ENCODE measurements around the gene PRKCA. TPM values are rescaled to one million over a fixed set of nuclear protein-coding genes. Genes with fewer than 3 reads are reported as not detected.

PRKCA gene
- total RNA-seq, 1 donor: 60.5 TPM

- no peak for DNase-seq (ENCODE audit: low read depth)
- no peak for TF ChIP-seq CTCF (IDR thresholded peaks at IDR 0.05; ENCODE audit: insufficient read depth, low read depth, low read length)
Measured at GRCh38 chr17:66441101-66441661, 138.8 kb downstream of the PRKCA start.

DNA sequence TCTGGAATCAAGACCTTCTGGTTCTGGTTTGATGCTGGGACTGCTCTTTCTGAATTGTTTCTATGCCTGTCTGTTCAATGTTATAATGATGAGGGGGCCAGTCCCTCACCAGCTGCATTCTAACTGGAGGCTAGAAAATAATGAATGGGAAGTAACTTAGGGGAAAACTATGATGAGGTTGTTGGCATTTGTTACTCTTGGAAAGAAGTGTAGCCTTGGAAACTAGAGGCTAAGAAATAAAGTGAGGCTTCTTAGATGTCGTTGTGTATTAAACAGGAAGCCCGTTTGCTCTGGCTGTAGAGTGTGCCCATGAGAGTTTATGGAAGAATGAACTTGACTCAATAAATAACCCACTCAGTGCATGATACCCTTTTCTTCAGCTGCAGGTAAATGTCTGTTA is 140.8 kb downstream of the PRKCA start:
- no peak overlapping the region for H3K4me3 ChIP-seq (ENCODE audit: low read depth, low read length)
- no peak for DNase-seq (ENCODE audit: low read depth)
- no peak for TF ChIP-seq CTCF (IDR thresholded peaks at IDR 0.05; ENCODE audit: insufficient read depth, low read depth, low read length)

More at GRCh38 chr17:66441101-66441661, 138.8 kb downstream of the PRKCA start:
- no peak overlapping the region for H3K4me3 ChIP-seq (ENCODE audit: low read depth, low read length)

DNA sequence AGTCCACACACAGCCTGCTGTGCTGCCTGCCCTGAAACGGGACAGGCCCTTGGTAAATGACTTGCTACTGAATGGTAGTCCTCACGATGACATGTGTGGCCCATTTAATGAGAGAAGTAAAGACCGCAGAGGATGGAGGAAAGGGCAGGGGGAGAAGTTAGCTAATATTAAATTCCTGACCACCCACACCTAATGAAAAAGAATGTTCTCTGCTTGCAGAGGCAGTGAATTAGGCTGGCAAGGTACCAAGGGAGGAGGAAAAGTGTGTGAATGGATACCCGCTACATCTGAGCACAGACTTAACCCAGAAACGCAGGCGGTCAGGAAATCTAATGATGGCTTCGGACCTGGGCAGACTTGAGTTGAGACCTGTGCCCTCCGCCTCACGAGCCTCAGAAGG is 141.2 kb downstream of the PRKCA start:
- DNase-seq (ENCODE audit: low read depth): no peak
- H3K4me3 ChIP-seq (ENCODE audit: low read depth, low read length): no peak overlapping the region
- TF ChIP-seq CTCF (IDR thresholded peaks at IDR 0.05; ENCODE audit: insufficient read depth, low read depth, low read length): no peak

DNA sequence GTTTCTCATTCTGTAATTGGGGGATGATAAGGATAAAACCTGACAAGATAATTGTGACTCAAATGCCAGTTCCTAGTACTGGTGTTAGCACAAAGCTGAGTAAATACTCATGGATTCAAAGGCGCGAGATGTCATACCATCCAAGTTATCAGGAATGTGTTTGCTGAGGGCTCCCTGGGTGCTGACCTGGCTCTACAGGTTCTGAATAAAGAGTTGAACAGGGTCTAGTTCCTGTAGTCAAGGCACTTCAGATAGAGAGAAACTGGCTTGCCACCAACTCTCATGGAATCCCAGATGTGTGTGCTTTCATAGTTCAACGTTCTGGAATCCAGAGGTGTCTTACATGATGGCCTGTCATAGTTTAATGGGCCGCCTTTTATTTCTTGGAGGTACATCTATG is 141.6 kb downstream of the PRKCA start:
- no peak overlapping the region for H3K4me3 ChIP-seq (ENCODE audit: low read depth, low read length)
- TF ChIP-seq CTCF (IDR thresholded peaks at IDR 0.05; ENCODE audit: insufficient read depth, low read depth, low read length): no peak
- DNase-seq (ENCODE audit: low read depth): no peak

DNA sequence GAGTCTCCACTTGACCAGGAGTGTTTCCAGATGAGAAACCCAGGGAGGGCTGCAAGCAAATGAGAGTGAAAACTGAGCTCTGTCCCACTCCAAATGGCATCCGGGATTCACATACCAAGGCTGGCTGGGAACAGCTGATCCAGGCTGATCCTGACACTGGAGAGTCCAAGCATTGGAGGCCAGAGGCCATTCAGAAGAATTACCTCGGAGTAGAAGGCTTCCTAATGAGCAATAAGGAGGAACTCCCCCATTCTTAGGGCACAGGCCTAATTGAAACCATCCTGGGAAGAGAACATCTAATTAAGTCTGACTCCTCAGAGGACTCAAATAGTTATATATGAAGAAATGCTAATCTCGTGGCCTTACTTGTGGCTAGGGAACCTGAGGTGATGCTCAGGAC is 142.8 kb downstream of the PRKCA start:
- TF ChIP-seq CTCF (IDR thresholded peaks at IDR 0.05; ENCODE audit: insufficient read depth, low read depth, low read length): no peak
- H3K4me3 ChIP-seq (ENCODE audit: low read depth, low read length): no peak overlapping the region
- DNase-seq (ENCODE audit: low read depth): peak; percentile 43

GRCh38 chr17:66446419-66446818 is 144.0 kb downstream of the PRKCA start:
- no peak for TF ChIP-seq CTCF (IDR thresholded peaks at IDR 0.05; ENCODE audit: insufficient read depth, low read depth, low read length)
- no peak for DNase-seq (ENCODE audit: low read depth)
- no peak overlapping the region for H3K4me3 ChIP-seq (ENCODE audit: low read depth, low read length)

GRCh38 chr17:66447159-66447558 is 144.7 kb downstream of the PRKCA start:
- no peak for TF ChIP-seq CTCF (IDR thresholded peaks at IDR 0.05; ENCODE audit: insufficient read depth, low read depth, low read length)
- no peak overlapping the region for H3K4me3 ChIP-seq (ENCODE audit: low read depth, low read length)
- no peak for DNase-seq (ENCODE audit: low read depth)
